Duodenal mucosa (tissue), 2 donors: ENCODE measurements around the gene CCDC195.

Experiments
- H3K27ac ChIP-seq: one replicate; pipeline ENCODE4 v1.7.0; 2013; ENCODE audit warnings: low read depth, low read length
- H3K27me3 ChIP-seq, 2 donors: one replicate each; pipeline ENCODE4 v1.7.0; 2013; ENCODE audit warnings: low read length in 2 of 2, control low read depth in 1 of 2; ENCODE audit not compliant: insufficient read depth in 2 of 2, control insufficient read depth in 1 of 2
- H3K36me3 ChIP-seq, 2 donors: one replicate each; pipeline ENCODE4 v1.7.0; 2013; ENCODE audit warnings: low read length in 2 of 2, control low read depth in 1 of 2; ENCODE audit not compliant: insufficient read depth in 2 of 2, control insufficient read depth in 1 of 2
- H3K4me1 ChIP-seq, 2 donors: one replicate each; pipeline ENCODE4 v1.7.0; 2013; ENCODE audit warnings: low read length in 2 of 2, control low read depth in 1 of 2; ENCODE audit not compliant: insufficient read depth in 2 of 2, control insufficient read depth in 1 of 2
- H3K4me3 ChIP-seq, 2 donors: one replicate each; pipeline ENCODE4 v1.7.0; 2013; ENCODE audit warnings: low read length in 2 of 2, low read depth in 1 of 2
- H3K9ac ChIP-seq, 2 donors: one replicate each; pipeline ENCODE4 v1.7.0; 2013; ENCODE audit warnings: low read length in 2 of 2, low read depth in 1 of 2
- H3K9me3 ChIP-seq, 2 donors: one replicate each; pipeline ENCODE4 v1.7.0; 2013; ENCODE audit warnings: low read length in 2 of 2, control low read depth in 1 of 2; ENCODE audit not compliant: control insufficient read depth in 1 of 2

CCDC195 gene

DNA sequence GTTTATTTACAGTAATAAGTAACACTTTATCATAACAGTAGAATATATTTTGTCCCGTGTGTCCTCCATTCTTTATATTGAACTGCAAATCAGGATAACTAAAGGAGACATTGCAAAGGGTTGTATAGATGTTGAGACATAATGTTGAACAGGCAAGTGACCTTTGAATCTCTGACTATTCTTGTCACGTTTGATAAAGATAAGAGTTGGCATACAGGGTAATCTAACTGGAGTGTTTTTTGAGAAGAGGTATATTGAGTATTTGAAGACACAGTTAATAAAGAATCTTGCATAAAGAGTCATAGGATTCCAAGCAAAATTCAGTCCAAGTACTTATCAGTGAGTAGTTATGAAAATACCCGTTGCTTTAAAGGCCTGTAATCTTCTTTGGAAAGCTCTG, 21.7 kb downstream of the CCDC195 start:
- no peak overlapping the region for H3K27ac ChIP-seq
- H3K4me3 ChIP-seq = no peak overlapping the region
- H3K9me3 ChIP-seq = no peaks in the 10 kb centered on the region
- no peaks in the 10 kb centered on the region for H3K36me3 ChIP-seq
- no peak overlapping the region for H3K9ac ChIP-seq
- no peaks in the 10 kb centered on the region for H3K4me1 ChIP-seq
- H3K27me3 ChIP-seq = no peaks in the 10 kb centered on the region

DNA sequence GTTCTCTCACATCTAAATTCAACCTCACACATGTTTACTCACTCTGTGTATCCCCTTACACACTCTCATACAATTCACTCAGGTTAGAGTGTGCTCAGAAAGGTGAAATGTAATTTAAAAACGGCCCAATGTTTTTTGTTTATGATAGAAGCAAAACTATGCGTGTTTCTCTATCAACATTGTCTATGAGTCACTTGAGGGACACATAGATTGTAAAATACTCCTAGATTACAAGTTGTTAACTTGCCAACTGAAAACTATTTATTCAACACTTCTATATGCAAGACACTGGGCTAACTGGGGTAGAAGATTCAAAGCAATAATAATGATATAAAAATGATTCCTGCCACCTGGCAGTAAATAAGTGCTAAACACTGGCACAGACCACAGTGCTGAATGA, 24.6 kb downstream of the CCDC195 start:
- Histone ChIP-seq H3K27ac (no peak overlapping the region), H3K4me1 (no peaks in the 10 kb centered on the region)

GRCh38 chr2:224690868-224691267, 25.3 kb downstream of the CCDC195 start:
- Histone ChIP-seq H3K9me3 (no peaks in the 10 kb centered on the region), H3K27ac (no peak overlapping the region), H3K27me3 (no peaks in the 10 kb centered on the region), H3K9ac (no peak overlapping the region), H3K36me3 (no peaks in the 10 kb centered on the region), H3K4me1 (no peaks in the 10 kb centered on the region), H3K4me3 (no peak overlapping the region)

More for the DNA sequence above, 24.6 kb downstream of the CCDC195 start:
- Histone ChIP-seq H3K4me3 (no peak overlapping the region), H3K27me3 (no peaks in the 10 kb centered on the region), H3K36me3 (no peaks in the 10 kb centered on the region), H3K9ac (no peak overlapping the region), H3K9me3 (no peaks in the 10 kb centered on the region)

DNA sequence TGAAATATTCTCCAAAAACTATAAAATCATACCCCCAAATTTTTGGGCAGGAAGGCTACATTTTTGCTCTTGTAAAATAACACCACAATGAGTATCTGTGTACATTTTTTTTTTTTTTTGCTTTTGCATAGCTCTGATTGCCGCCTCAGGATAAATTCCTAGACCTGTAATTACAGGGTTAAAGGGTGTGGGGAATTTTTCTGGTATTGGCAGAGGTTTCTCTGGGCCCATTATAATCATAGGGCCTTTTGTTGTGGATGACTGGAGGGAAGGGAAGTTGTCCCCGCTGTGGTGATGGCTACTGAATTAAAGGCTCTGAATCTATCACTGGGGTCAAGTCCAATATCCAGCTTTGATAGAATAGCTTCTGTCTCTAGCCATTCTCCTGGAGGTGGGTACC, 26.6 kb downstream of the CCDC195 start:
- Histone ChIP-seq H3K4me3 (no peak overlapping the region), H3K9me3 (no peaks in the 10 kb centered on the region), H3K27me3 (no peaks in the 10 kb centered on the region), H3K4me1 (no peaks in the 10 kb centered on the region), H3K36me3 (no peaks in the 10 kb centered on the region), H3K27ac (no peak overlapping the region), H3K9ac (no peak overlapping the region)

DNA sequence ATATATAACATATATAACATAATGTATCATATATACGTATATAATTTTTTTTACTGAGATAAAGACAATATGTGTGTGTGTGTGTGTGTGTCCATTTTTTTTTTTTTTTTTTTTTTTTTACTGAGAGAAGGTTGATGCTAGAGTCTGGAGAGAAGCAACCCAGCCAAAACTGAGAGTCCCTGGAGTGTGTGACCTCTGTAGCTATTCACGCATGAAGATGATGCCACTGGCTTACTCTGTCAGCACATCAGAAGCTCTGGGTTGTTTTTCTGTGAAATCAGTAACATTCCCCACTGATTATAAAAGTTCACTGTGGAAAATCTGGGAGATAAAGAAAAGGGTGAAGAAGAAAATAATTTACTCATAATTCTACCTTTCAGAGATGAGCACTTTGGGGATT, 27.2 kb downstream of the CCDC195 start:
- no peaks in the 10 kb centered on the region for H3K9me3 ChIP-seq

GRCh38 chr2:224687156-224687555, 29.0 kb downstream of the CCDC195 start:
- H3K27ac ChIP-seq = no peak overlapping the region
- H3K9me3 ChIP-seq = no peaks in the 10 kb centered on the region
- H3K4me3 ChIP-seq = no peak overlapping the region
- no peaks in the 10 kb centered on the region for H3K36me3 ChIP-seq
- H3K9ac ChIP-seq = no peak overlapping the region
- H3K27me3 ChIP-seq = no peaks in the 10 kb centered on the region
- no peaks in the 10 kb centered on the region for H3K4me1 ChIP-seq

More for the DNA sequence above, 27.2 kb downstream of the CCDC195 start:
- H3K36me3 ChIP-seq = no peaks in the 10 kb centered on the region
- H3K27me3 ChIP-seq = no peaks in the 10 kb centered on the region
- no peak overlapping the region for H3K9ac ChIP-seq
- H3K4me1 ChIP-seq = no peaks in the 10 kb centered on the region
- no peak overlapping the region for H3K4me3 ChIP-seq
- H3K27ac ChIP-seq = no peak overlapping the region

GRCh38 chr2:224685121-224685520, 31.0 kb downstream of the CCDC195 start:
- Histone ChIP-seq H3K36me3 (no peaks in the 10 kb centered on the region), H3K27ac (no peak overlapping the region), H3K4me1 (no peaks in the 10 kb centered on the region), H3K4me3 (no peak overlapping the region), H3K27me3 (no peaks in the 10 kb centered on the region), H3K9ac (no peak overlapping the region), H3K9me3 (no peaks in the 10 kb centered on the region)

GRCh38 chr2:224682134-224682533, 34.0 kb downstream of the CCDC195 start:
- Histone ChIP-seq H3K27ac (no peak overlapping the region), H3K4me1 (no peaks in the 10 kb centered on the region), H3K27me3 (no peaks in the 10 kb centered on the region), H3K9ac (no peak overlapping the region), H3K9me3 (no peaks in the 10 kb centered on the region), H3K4me3 (no peak overlapping the region), H3K36me3 (no peaks in the 10 kb centered on the region)

DNA sequence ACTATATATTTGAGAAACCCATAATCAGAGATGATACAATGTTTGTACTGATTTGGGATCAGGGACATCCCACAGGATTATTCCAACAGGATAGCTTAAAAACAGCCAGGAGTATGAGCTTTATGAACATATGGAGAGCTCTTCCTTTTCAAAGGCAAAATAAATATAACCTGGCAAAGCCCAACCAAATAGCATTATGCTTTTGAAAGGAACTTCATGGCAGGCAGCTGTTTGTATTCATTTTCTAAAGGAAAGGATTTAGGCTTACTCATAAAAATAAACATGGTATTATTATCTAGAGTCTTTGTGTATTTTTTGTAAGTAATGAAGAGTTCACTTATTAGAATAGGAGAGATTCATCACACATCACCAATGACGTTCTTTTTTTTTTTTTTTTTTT, 44.4 kb downstream of the CCDC195 start:
- H3K4me3 ChIP-seq = no peak overlapping the region
- H3K9ac ChIP-seq = no peak overlapping the region
- no peaks in the 10 kb centered on the region for H3K4me1 ChIP-seq
- H3K27me3 ChIP-seq = no peaks in the 10 kb centered on the region
- H3K9me3 ChIP-seq = no peaks in the 10 kb centered on the region
- no peaks in the 10 kb centered on the region for H3K36me3 ChIP-seq
- H3K27ac ChIP-seq = no peak overlapping the region

DNA sequence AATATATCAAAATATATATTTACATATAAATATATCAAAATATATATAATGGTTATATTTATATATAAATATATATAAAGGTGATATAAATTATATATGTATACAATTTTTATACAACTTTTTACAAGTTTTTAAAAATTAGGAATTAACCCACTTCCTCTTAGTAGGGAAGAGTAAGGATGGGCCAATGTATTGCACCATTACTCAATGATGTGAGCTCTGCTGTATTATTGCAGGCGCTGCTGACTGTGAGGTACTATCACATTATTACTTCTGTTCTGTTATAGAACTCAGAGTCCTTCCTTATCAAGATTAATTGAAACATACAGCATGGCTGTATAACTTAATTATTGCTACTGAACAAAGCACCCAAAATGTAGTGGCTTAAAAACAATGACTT, 46.0 kb downstream of the CCDC195 start:
- Histone ChIP-seq H3K4me1 (no peaks in the 10 kb centered on the region), H3K27ac (no peak overlapping the region), H3K4me3 (no peak overlapping the region), H3K9me3 (no peaks in the 10 kb centered on the region), H3K27me3 (no peaks in the 10 kb centered on the region), H3K9ac (no peak overlapping the region), H3K36me3 (no peaks in the 10 kb centered on the region)

DNA sequence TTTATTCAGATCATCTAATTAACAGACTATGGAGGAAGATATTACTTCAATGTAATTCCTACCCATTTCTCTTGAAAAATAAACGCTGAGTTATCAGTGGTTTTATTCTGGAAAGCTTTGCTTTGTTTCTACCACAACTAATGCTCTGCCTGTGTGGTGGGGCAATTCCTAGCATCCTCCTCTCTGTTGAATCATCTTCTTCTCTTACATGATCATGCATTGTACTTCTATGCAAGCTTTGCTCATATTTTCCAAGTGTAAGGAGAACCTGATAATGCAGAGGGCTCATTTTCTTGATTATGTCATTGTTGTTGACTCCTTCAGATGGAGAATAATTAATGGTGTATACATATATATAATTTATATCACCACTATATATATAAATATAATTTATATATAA, 46.7 kb downstream of the CCDC195 start:
- H3K36me3 ChIP-seq = no peaks in the 10 kb centered on the region
- H3K9me3 ChIP-seq = no peaks in the 10 kb centered on the region
- H3K4me3 ChIP-seq = no peak overlapping the region
- no peaks in the 10 kb centered on the region for H3K27me3 ChIP-seq
- no peak overlapping the region for H3K9ac ChIP-seq
- no peak overlapping the region for H3K27ac ChIP-seq
- no peaks in the 10 kb centered on the region for H3K4me1 ChIP-seq
